GM18517 (cell line): ENCODE data around the gene NDUFS3.

Experiments
- ATAC-seq: cut with Tn5 transposase; IDR thresholded peaks from one replicate; pipeline ENCODE4 v1.9.1; 2021; ENCODE audit warnings: mild to moderate bottlenecking, moderate library complexity; ENCODE audit not compliant: unreplicated experiment

Gene NDUFS3

DNA sequence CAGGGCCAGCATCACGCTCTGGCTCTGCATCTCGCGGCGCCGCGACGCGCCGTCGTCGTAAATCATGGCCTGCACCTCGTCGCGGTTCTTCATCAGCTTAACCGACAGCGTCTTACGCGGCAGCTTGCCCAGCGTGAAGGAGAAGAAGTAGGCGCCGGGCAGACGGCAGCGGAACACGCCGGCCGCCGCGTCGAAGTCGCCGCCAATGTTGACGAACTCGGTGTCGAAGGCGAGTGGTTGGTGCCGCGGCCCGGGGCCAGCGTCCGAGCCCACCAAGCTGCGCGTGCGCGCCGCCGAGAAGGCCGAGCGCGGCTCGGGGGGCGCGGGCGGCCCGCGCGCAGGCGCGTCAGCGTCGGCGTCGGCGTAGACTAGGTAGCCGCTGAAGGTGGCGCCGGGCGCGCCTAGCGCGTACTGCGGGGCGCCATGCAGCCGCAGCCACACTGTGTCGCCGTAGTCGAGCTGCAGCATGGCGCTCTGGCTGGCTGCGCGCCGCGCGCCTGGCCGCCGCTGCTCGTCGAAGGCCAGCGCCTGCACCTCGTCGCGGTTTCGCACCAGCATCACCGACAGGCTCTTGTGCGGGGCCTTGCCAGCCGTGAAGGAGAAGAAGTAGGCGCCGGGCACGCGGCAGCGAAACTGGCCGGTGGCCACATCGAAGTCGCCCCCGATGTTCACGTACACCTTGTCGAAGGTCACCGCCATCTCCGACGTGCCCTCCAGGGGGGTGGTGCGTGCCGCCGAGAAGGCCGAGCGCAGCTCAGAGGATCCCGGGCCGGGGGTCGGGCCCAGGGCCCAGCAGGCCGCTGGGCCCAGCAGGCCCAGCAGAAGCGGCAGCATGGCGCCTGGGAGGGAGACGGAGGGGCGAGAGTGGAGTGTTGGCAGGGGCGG, 11.3 kb downstream of the NDUFS3 start:
- no peak for ATAC-seq

DNA sequence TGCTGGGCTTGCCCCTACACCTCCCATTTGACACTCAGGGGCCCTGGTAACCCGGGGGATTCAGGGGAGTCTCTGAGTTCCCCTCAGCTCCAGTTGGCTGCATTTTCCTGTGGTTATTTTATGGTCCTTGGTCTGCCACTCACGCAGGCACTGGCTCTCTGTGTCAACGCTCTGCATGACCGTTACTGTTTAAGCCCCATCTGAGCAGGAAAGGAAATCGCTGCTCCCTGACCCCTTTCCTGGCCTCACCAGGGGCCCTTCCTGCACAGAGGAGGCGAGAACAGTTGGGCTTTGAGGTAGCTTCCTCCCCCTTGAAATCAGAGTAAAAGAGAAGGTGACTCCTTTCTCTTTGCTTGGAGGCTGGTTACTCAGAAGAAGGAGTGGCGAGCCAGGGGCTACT, 12.9 kb downstream of the NDUFS3 start:
- no peak for ATAC-seq

DNA sequence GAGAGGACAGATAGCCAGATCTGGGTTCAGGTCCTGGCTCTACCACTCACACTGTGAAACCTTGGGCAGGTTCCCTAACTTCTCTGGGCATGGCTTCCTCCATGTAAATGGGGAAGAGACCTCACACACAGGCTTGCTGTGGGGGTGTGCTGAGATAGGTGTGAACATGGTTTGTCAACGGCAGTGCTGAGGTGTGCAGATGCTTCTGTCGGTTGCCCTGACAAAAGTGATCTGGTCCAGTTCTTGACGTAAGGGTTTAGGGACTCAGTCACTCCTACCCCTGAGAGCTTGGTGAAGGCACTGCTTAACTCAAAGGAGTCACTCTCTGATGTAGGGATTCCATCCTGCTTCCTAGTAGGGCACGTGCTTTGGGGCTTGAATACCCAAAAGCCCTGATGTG, 13.4 kb downstream of the NDUFS3 start:
- no peak for ATAC-seq

DNA sequence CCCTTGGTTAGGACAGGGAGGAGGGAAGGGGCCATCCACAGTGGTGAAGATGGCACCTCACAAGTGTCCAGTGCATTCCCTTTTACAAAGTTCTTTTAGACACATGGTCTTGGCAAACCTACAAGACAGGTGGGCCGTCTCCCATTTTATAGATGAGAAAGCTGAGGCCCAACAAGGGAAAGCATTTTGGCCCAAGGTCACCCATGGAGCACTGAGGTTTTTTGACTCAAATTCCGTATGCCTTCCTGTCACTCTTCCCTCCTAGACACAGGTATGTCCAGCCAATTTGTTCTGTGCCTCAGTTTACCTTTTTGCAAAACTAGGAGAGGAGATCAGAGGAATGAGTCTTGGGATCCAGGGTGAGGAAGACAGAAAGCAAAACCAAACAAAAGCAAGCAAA, 14.1 kb downstream of the NDUFS3 start:
- no peak for ATAC-seq

DNA sequence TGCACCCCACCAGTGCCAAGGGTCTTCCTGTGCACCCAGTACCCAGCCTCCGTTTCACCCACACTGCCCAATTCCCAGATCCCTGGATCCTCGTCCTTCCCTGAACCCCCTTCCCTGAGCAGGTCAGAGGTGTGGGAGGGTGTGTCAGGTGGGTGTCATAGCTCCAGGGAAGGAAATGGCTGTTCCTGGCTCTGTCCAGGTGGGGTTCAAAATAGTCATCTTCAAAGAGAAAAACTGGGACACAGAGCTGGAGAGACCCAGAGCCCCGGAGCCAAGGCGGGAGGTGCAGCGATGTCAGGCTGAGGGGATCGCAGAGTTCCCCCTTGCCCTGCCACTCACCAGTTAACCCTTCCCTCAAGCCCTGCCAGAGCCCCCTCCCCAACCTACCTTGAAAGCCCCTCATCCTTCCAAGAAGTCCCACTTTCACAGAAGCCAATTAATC, 14.6 kb downstream of the NDUFS3 start:
- no peak for ATAC-seq

DNA sequence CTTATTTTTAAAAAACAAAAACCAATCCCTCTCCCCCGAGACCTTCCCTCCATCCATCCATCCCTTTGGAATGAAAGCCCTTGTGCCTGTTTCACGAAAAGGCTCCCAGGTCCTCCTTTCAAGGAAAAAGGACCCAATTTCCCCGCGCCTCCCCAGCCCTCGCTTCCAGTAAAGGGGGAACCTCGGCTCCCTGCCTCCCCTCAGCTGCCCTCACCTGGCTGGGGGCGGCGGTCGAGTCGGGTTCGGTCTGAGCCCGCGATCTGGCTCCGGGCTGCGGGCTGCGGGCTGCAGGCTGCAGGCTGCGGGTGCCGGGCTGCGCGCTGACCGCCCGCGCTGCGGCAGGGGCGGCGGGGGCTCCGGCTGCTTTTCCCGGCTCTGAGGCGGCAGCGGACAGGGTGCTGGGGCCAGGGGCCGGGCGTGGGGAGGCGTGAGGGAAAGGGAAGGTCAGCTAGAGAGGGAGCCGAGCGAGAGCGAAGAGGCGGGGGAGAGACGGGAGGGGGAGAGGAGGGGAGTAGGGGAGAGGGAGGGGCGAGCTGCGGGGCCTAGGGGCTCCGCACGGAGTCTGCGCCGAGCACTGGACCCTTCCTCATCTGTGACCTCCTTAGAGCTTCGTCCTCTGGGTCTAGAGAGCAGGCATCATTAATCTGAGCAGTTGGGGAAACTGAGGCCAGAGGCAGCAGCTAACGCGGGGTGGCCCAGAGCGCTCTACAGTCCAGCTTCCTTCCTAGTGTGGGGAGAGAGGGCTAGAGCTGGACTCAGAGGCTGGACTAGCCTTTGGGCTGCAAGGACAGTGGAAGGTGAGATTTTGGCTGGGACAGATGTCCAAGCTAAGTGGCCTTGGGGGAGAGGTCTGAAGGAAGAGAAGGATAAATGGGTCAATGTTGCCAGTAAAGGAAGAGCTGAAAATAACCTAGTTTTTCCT, 15.3 kb downstream of the NDUFS3 start, which contains the start of gene C1QTNF4:
TSS of gene C1QTNF4 (minus strand) at position 478 of the 922 bp plus-strand sequence. CDS start 3,601 bp downstream, outside the sequence.
- no peak for ATAC-seq

DNA sequence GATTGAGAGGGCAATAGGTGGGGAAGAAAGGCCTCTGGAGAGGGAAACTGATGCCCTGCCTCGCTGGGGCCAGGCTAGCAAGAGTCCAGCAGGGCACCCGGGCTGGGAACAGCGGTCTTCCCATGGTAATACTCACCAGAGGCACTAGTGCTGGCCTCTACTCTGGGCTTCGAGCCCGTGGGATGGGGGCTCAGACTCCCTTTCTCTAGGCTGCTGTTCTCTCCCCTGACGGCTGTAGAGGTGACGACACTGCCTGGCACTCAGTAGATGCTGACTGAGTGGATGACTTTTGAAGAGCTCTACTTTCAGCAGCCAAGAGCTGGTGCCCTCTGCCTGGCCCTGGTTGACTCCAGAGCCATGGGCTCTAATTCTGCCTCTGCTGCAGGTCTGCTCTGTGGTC, 16.2 kb downstream of the NDUFS3 start:
- ATAC-seq = no peak

DNA sequence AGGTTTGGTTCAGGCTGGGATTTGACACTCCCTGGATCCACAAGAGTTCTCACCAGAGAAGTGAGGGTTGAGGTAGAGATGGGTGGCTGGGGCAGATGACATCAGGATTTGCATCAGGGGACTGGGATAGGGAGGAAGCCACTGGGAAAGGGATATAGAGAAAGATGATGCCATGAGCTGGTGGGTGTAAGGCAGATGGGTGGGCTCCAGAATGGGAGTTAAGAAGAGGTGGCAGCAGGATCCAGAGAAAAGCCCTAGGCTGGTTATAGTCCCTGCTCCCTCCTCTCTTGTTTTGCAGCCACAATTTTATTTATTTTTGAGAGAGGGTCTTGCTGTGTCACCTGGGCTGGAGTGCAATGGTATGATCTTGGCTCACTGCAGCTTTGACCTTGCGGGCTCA, 17.1 kb downstream of the NDUFS3 start:
- no peak for ATAC-seq

DNA sequence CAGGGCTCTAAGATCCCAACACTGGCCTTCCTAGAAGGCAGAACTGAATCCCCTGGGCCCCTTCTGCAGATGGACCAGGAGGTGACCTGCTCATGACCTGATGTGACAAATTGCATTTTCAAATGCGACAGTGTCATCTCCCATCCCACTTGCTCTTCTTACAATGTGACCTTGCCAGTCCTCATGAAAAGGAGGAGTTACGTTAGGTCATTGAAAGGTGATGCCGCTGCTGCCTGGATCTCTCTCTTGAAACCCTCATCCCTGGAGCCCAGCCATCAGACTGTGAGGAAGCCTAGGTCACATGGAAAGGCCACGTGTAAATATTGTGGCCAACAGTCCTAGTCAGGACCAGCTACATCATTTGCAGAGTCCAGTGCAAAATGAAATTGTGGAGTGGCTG, 21.0 kb downstream of the NDUFS3 start:
- no peak for ATAC-seq

DNA sequence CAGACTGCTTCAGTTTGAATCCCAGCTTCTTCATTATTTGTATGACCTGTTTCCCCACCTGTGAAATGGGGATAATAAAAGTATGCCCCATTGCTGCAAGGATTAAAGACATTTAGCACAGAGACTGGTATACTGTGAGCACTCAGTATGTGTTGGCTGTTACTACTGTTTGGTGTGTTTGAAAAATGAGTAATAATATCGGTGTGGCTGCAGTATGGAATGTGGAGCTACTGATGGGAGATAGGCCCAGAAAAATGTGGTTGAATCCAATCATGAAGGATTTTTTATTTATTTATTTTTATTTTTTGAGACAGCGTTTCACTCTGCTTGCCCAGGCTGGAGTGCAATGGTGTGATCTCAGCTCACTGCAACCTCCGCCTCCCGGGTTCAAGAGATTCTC, 24.4 kb downstream of the NDUFS3 start:
- no peak for ATAC-seq

DNA sequence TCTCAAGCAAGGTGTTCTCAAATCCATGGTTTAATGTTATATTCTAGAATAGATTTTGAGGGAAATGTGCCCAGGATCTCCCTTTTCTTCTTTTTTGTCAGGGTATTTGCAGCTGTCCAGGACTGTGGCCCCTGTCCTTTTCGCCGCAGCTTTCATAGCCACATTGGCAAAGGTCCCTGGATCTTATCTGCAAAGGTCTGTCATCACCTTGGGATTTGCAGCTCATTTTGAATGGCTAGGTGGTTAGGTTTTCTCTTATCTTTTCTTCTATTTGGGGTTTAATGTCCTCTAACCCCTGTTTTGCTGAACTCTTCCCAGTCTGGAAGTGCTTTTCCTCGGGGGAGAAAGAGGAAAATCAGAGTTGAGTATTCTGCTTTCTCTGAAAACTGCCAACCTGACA, 27.0 kb downstream of the NDUFS3 start:
- ATAC-seq = no peak

DNA sequence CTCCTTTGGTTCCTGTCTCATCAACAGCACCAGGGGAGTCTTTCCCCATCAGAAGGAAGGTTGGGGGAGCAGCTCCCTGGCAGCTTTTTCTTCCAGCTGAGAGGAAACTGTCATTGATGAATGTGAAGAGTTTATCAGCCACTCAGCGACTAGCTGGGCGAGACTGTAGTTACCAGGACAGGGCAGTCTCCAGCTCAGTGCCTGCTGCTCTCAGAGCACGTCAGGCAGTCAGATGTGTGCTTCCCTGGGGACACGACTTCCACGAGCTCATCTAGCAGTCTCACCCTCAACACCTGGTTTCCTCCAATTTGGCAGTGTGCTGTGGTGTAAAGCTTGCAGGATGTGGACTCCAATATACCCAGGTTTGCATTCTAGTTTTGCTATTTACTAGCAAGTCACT, 27.9 kb downstream of the NDUFS3 start:
- ATAC-seq = no peak

DNA sequence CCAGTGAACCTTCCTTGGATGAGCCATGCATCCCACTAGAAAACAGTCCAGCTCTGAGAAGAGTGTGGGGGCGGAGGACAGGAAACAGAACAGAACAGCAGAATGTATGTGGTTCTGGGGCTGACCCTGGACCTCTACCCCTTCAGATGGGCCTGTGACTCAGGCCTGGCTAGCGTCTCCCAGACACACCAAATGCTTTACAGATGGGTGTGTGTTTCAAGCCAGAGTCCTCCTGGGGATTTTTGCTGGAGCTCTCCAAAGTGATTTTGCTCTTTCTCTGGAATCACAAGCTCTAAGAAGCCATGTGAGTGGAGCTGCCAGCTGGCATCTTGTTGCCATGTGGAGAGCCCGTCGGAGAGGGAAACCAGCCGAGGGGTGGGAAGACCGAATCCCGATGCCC, 28.5 kb downstream of the NDUFS3 start:
- ATAC-seq = no peak

DNA sequence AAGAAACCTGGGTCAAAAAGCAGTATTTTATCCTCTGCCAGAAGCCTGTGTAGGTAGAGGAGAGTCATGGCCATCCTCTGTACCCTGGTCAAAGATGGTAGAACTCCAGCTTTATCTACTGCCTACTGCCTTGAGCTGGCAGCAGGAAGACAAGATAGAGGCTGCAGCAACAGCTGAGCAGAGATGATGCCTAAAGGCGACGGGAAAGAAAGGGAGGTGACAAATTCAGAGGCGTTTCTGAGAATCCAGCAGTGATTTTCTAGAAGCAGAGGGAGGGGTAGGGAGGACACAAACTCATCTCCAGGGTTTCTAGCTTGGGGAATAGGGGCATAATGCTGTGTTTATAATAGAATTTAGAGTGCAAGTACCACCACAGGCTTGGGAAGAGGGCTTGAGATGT, 30.8 kb downstream of the NDUFS3 start:
- no peak for ATAC-seq

DNA sequence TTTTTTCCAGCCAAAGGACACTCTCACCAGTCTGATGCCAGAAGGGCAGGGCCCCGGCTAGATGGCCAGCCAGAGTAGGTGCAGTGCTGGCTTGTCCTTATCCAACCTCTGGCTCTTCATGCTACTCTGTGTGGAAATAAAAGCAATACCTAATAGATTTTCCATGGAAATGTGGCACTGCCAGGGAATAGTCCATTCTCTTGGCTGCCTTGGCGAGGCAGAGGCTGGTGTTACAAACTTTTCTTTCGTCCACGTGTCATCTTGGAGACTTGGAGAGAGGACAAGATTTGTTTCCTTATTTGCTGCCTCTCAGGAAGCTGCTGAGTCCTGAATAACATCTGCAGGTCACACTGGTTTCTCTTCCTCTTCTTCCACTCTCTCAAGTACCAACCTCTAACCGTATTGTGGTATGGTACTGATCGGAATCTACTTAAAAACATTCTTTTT, 32.5 kb downstream of the NDUFS3 start:
- ATAC-seq = peak; percentile 88

DNA sequence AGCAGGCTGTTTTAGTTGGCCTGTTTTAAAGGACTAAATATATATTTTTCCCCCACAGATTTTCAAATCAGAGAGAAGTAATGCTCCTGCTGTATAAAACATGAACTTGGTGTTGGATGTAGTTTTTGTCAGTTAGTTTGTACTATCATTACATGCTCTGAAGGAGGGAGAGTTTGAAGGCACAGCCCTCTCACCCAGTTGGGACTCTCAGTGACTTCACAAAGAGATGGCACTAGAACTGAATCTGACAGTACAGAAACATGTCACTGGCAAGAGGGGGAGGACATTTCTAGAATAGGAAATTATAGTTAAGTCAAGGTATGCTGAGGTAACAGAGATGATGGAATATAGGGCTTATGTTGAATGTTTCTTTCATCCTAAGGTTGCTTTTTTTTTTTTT, 36.4 kb downstream of the NDUFS3 start:
- ATAC-seq = no peak

DNA sequence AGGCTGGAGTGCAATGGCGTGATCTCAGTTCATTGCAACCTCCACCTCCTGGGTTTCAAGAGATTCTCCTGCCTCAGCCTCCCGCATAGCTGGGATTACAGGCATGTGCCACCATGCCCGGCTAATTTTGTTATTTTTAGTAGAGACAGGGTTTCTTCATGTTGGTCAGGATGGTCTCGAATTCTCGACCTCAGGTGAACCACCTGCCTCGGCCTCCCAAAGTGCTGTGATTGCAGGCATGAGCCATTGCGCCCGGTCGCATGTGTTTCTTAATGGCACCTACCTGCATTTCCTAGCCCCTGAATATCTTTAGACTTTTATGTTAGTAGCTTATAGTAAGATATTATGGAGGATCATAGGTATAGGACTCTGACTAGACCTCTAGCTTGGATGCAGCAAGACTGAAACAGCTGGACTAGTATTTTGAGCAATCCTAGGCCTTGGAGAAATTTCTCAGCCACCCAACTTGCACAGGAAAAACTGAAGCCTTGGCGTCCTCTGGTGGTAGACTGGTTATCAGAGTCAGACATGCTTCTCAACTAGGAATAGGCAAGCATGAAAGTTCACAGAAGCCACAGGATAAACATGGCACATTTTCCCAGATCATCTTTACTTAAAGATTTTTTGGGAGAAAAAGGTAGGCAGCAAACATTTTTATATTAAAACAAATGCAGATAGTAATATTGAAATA, 38.0 kb downstream of the NDUFS3 start:
- ATAC-seq = no peak

DNA sequence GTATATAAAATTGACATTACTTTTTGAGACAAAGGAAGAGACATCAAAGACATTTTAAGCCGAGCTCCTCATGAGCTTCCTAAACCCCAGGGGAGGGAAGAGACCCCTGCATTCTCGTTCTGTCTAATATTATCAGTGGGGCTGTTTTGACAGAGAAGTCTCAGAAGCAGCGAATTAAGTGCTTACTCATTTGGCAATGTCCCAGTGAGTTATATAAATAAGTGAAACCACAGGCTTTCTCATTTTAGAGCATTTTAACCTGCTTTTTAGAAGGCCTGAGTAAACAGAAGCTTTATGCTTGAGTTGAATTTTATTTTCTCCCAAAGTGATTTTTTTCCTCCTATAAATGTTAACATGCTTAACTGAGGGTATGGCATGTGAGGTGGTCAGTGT, 38.5 kb downstream of the NDUFS3 start:
- ATAC-seq = no peak

DNA sequence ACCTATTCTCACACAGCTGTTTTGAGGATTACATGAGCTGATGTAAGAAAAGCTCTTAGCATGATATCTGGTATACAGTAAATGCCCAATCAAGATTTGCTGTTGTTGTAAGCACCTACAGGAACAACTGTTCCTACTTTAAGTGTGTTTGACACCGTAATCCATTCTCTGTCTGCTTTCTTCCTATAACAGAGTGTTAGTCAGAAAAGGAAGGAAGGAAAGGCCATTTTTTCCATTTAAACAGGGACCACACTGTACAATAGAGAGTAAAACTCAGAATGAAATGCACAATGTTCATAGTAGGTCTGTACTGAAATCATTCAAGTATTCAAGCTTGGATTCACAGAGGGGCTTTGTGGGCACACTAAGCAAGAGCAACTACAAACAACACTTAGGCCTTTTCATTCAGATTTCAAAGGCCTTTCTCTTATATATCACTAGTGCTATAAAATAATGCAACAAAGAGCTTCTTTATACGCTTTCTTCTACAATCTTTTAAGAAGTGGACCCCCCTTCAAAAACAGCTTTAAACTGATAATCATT, 42.0 kb downstream of the NDUFS3 start:
- ATAC-seq = no peak

DNA sequence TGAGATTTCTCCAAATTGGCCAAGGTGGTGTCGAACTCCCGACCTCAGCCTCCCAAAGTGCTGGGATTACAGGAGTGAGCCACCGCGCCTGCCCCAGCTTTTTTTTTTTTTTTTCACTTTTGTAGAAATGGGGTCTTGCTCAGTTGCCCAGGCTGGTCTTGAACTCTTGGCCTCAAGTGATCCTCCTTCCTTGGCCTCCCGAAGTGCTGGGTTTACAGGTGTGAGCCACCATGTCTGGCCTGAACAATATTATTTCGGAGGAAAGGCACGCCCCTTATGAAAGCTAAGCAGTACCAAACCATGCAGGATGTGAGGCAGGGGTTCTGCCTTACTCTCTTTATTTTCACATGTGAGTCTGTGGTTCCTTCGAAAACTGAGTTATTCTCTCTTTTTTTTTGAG, 47.4 kb downstream of the NDUFS3 start:
- no peak for ATAC-seq

DNA sequence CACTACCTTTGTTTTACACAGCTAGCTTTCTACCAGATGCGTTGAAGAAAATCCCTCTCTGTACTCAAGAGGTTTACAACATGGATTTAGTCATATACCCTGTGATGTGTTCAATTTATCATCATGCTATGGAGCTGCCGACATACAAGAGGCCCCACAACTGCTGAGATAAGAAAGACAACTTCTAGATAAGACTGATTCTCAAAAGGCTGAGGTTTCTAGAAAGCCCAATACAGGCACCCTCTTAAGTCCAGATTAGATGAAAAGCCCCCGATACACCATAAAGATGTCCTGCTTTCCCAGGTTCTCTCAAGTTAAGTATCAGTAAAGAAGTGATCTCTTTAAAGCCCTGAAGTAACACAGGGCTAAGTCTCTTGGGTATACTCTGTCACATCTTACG, 49.2 kb downstream of the NDUFS3 start:
- ATAC-seq = no peak
